DMS79 (cell line): ENCODE measurements around the gene MRPS2.
"Not testable (repeated sequence)": the region's sequence is repeated elsewhere in the genome, so short reads cannot be mapped to it uniquely, and the experiment has no call there.

ENCODE experiments used
- DNase-seq: peaks from one replicate; lab custom pipeline; 2025; lab: John Stamatoyannopoulos, UW

MRPS2 gene

DNA sequence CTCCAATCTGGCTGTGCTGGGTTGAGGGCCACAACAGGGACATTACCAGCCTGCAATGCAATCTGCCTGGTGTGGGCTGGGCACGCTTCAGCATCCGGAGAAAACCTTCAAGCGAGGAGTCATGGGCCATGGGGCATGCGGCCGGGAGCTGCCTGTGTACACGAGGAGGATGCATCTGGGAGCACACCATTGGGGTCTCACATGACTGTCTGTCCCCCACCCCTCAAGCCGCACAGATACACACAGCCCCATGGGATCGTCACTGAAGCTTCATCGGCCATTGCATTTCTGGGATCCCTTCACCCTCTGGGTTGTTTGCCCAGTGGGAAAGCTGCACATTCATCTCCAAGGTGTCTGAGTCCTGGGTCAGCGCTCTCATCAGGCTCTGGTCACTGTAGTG is 30.6 kb downstream of the MRPS2 start:
- DNase-seq: no peak

DNA sequence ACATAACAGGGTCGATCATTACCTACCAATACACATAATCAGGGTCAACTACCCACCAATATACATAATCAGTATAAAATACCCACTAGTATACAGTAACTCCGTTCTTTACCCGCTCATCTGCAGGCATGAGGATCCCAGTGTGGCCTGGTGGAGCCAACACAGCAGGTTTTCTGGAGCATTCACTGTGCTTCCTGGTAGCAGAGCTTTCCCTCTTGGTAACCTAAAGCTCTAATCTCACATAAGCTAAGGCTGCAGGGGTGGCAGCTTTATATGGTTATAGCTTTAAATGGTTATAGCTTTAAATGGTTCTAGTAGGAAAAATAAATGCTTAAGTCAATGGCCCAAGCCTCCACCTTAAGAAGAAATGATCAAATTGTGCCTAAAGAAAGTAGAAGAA is 32.6 kb downstream of the MRPS2 start:
- DNase-seq: no peak

DNA sequence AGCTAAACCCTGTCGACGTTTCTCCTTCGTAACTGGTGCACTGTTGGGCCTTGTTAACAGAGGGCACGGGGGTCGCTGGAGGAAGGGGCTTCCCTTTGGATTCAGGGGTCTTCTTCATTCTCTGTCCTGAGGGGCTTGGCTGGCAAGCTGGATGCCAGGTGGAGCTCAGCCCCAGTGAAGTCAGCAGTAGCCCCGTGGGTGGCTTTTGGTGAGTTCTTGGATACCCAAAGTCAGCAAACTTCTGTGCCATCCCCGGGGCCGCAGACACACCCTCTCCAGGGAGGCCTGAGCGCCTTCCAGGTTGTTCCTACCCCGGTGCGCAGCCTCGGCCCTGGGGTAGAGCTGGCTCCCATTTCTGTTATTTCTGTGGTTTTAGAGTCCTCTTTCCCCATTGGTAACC is 33.2 kb downstream of the MRPS2 start:
- DNase-seq: no peak

DNA sequence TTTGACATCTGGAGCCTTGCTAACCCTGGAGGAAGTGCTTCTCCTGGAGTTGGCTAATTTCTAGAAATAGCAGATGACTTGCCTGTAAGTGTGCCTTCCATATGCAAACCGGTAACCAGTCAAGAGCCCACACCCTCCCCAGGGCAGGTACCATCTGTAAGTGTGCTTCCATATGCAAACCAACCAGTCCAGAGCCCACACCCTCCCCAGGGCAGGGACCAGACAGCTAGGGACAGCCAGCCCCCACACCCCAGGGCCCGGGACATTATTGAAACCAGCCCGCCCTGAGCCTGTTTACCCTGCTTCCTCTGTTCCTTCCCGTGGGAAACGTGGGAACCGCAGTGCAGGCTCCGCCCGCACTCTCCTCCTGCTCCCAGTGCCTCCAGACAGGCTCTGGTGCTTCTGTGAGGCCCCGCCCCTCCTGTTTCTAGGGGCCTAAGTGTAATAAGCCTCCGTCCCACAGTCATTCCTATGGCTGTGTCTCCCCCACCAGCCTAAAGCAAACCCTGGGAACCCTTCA is 33.8 kb downstream of the MRPS2 start:
- not testable (repeated sequence) for DNase-seq

DNA sequence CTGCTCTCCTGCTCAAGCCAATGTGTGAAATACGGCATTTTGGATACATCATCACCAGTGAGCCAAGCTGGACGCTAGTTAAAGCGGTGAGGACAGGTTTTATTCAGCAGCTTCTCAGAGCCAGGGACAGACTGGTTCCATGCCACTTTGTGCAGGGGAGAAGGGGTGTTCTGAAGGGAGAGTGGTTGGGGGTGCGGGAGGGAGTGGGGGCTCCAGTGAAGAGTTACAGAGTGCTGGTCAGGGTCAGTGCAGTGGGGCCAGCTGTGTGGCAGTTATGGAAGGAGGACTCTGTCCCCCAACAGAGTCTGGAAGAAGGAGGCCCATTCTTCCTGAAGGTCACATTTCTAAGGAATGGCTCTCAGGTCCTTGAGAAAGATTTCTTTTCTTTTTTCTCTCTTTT is 34.3 kb downstream of the MRPS2 start:
- DNase-seq: not testable (repeated sequence)

DNA sequence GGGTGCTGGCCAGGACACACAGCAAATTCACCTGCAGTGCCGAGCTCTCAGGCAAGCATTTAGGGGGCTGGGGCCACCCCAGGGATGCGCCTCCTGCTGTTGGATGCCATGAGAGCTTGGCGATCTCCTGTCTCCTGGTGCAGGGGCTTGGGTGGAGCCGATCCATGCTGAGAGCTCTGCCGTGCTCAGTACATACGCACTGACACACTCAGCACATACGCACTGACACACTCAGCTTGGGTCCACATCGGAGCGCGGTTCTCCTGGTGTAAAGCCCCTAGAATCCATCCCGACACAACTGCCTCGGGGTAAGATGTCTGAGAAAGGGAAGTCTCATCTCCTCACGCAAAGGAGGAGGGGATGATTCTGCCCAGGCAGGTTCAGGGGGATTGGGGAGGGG is 35.1 kb downstream of the MRPS2 start:
- not testable (repeated sequence) for DNase-seq

DNA sequence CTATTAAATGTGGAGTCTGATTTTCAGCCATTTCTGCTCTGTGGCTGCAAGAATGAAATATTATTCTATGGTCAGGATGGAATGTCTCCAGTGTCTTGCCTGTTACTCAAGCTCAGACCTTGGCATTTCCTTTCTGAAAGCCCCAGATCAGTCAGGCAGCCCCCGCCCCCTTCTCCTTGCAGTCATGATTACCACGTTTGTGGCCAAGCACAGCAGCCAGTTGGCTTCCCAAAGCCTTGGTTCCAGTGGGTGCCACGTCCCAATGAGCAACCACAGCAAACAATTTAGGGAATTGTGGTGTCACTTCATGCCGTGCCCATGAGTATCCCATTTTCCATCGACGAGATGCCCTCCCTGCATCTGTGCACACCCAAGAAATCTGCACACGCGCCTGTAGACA is 35.7 kb downstream of the MRPS2 start:
- DNase-seq: no peak

DNA sequence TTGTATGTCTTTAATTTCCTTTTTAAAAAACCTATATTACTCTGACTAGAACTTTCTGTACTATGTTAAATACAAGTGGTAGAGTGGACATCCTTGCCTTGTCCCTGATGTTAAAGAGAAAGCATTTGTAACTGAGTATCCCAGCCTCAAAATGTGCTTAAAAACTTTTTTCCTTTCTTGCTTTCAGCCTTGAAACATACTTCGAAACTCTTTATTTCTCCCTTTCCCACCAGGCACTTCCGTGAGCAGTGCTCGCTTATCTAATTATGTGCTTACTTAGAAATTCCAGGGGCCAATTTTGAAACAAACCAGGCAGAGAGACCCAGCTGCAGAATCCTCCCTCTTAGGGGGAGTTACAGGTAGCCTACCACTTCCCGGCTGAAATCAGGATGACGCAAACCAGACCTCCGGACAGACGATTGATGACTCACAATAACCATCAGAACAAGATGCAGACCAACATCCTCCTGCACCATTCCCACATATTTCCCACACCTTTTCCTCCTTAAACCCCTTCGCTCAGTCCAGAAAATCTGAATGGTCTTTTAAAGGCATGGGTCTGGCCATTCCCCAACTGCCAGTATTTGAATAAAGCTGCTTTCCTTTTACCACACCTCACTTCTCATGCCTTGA is 42.9 kb downstream of the MRPS2 start:
- peak; percentile 5 for DNase-seq

DNA sequence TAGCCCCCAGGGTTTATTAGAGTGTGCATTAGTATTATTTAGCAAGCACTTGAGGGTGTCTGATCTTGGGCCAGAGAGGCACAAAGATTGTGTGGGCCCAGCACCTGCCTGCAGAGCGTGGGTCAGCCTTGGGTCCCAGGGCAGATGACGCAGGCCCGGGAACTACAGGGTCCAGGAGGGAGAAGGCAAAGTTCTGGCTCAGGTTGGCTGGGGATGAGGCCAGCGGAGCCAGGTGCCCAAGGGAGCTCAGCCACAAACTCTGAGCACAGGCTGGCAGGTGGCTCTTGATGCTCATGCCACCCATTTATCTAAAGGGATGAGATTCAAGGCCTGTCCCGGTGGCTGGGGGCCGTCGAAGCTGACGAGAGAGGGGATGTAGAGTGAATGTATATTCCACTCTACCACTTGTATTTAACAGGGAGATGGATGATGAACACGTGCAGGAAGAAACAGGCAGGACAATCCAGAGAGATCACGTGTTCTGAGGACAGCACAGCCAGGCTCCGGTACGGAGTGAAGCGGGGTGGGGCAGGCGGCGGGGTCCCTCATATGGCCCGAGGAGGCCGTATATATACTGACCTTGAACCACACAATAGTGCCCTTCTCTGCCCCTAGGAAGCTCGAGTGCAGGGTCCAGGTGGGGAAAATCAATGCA is 44.6 kb downstream of the MRPS2 start:
- peak; percentile 51 for DNase-seq

DNA sequence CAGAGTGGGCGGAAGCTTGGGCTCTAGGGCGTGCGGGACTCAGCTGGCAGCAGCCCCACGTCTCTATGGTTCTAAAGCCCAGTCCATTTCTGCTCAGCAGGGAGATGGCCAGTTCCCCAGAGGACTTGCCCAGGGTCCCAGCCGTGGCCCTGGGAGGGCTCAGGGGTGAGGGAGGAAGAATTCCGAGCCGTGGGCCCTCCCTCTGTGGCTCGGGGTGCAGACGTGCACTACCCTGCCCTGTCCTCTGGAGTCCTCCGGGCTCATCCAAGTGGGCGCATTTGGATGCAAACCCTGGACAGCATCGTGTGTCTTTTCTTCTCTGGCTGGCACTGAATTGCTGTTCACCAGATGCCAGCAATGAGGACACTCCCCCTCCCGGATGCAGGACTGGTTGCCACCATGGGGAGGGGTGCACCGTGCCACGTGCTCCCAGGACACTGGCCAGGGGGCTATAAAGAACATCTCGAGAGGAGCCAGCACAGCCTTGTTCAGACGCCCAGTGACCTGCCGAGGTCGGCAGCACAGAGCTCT is 45.2 kb downstream of the MRPS2 start, which contains the start of gene OBP2A:
Gene OBP2A (plus strand): TSS at position 481 of the 531 bp plus-strand sequence. CDS start 55 bp downstream, outside the sequence.
- not testable (repeated sequence) for DNase-seq

DNA sequence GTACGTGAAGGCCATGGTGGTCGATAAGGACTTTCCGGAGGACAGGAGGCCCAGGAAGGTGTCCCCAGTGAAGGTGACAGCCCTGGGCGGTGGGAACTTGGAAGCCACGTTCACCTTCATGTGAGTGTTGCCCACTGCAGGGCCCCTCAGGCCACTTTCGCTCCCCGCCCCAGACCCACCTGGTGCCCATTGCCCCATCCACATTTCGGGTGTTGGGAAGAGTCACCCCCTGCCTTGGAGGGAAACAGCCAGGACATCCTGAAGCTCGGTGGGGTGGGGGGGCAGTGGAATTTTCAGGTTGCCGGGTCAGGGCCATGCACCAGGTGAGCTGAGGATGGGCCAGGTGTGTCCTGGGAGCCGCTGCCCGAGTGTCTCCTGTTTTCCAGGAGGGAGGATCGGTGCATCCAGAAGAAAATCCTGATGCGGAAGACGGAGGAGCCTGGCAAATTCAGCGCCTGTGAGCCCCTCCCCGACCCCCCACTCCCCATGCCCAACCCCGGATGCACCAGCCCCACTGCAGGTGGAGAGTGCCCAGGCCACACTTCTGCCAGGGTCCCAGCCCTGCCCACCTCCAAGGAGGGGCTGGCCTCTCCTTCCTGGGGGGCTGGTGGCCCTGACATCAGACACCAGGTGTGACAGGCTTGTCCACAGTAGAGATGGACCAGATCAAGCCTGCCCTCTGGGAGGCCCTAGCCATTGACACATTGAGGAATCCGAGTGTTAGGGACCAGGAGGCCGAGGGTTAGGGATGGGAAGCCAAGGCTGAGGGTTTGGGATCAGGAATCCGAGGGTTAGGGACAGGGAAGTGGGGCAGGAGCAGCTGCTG is 46.5 kb downstream of the MRPS2 start:
- DNase-seq: not testable (repeated sequence)

DNA sequence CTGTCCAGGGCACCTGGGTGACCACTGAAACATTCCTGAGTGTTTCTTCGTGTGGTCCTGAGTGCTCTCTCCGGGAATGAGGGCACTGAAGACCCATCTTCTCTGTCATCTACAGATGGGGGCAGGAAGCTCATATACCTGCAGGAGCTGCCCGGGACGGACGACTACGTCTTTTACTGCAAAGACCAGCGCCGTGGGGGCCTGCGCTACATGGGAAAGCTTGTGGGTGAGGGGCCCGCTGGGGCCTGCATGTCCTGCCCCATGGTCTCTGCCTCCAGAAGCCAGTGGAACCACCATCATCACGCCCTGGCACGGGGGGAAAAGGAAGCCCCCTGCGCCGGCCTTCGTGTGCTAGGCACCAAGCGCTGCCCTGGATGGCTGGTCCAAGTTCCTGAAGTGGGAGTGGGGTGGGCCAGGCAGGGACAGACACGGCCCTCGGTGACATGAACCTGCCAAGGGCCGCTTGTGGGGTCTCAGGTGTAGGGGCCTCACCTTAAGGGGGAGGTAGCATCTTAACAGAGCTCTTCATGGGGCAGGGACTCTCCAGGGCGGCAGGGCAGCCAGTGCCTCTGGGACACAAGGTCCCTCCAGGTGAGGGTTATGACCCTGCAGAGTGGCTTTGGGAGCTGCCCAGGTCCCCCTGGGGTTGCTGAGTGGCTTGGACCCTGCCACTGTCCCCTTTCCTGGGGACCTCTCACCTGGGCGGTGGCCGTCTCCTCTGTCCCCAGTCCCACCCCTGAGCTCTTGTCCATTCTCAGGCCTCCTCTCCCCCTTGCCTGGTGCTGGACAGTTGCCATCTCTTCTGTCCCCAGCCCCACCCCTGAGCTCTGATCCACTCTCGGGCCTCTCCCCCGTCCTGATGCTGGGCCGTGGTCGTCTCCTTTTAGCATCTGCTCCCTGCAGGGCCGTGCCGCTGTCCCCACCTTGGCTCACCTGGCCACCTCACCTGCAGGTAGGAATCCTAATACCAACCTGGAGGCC is 47.6 kb downstream of the MRPS2 start:
- DNase-seq: no peak

DNA sequence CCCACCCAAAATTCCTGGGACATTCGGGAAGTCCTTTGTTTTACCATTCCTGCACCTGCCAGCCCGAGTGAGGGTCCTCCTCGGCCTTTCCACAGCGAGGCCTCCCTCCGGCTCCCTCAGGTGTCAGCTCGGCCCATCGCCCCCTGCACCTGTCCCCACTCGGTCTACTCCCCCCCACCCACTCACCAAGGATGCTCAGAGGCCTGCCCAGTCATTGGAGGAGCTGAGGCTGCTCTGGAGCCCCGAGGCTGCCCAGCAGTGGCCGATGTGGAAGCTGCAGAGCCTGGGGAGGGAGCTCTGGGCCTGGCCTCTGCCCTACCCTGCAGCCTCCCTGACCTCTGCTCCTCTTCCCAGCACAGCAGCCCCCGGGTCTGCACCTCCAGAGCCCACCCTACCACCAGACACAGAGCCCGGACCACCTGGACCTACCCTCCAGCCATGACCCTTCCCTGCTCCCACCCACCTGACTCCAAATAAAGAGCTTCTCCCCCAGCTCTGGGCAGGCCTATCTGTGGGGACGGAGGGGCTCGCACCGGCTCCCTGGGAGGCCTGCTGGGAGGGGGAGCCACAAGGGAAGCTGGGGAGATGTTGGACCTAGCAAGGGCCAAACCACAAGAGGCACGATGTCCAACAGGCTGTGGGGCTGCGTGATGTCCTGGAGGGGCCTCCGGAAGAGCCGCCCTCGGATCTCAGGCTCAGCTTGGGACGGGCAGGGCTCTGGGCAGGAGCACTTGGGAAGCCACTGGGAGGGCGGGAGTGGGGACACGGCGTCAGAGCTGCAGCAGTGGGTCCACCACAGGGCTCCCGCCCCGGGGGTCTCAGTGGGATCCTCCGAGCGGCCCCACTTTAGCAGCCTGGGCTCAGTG is 49.2 kb downstream of the MRPS2 start:
- not testable (repeated sequence) for DNase-seq

DNA sequence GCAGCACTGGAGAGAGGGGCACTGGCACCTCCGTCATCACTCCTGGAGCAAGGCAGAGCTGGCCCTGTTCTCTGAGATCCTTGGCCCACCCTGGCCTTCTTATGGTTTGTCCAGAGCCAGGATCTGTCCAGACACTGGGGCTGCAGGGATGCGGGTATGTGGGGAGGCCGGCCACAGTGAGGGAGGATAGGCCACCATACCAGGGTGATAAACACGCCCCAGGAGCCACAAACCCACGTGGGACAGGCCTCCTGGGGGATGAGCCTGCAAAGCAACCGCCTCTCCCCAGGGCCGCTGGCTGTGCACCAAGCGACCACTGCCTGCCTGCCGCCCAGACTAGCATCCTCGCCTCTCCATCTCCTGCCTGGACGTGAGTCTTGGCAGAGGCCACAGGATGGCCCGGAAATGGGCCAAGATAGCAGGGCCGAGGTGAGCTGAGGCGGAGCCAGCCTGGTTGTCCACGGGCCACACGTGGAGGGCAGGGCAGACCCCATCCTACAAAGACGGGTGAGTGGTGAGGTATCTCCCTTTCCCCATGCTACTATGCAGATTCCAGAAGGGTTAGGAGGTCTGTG is 49.9 kb downstream of the MRPS2 start:
- no peak for DNase-seq

DNA sequence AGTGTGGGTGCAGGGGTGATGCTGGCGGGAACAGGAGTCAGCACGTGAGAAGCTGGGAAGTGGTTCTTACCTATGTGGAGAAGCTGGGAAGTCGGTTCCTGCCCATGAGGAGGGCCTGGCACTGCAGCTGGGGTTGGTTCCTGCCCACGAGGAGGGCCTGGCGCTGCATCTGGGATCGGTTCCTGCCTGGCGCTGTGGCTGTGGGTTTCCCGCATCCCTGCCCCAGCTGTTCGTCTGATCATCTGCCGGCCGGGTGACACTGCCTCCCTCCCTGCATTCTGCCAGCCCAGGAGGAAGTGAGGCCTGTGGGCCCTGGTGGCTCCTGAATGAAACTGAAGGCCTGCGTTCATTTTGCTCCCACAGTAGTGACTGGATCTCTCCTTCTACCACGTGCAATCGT is 50.5 kb downstream of the MRPS2 start:
- DNase-seq: no peak

DNA sequence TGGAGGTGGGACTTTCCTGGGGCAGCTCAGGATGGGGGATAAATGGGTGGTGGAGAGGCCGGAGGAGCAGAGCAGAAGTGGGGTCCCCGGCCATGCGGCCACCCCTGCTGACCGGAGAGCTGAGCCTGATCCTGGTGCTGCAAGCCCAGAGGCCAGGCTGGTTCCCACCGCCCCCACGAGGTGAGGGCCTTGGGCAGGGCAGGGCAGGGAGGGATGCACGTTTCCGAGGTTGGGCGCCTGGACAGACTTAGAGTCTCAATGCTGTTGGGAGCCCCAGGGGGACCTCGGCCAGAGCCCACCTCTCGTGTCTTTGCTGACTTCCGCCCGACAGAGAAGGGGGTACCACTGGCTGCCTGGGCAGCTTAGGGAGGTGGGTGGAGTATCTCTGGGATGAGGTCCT is 51.0 kb downstream of the MRPS2 start:
- no peak for DNase-seq

DNA sequence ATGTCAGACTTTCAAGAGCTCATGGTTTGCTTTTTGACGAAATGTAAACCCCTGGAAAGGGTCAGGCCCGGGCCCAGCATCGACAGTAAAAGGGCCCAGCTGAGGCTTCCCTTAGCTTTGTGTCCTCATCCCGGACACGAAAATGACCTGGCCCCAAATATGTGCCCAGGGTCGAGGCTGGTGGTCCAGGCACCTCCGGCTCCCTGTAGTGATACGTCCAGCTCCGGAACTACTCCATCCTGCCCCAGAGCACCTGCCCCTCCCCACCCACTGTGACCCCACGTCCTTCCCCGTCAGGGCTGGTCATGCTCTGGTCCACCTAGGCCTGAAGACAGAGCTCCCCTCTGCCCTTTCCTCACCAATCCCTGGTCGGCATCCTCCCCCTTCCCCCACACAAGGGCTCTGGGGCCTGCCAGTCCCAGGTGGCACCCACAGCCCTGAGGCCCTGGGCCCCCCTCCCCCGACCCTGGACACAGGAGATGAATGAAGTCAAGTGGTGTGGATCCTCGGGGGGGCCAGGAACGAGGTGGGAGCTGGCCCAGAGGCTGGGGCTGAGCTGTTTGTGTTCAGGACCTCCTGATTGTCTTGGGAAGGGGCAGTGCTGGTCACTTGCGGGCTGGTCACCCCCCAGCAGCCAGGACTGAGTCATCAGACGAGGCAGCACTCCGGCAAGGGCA is 51.7 kb downstream of the MRPS2 start:
- no peak for DNase-seq

DNA sequence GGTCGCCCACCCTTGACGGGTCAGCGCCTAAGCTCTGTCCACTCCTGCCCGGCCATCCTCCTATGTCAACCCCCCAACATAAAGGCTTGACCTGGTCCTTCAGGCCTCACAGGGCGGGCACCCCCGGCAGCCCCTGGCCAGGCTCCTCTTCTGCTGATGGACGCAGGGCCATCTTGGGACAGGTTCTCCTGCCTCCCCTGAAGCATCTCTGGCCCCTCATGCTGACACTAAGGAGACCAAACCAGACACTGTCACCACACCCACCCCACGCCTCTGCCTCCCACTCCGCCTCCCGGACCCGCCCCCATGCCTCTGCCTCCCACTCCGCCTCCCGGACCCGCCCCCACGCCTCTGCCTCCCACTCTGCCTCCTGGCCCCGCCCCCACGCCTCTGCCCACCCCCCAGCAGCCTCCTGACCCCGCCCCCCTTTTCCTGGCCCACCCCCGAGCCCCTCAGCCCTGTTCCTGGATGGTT is 52.3 kb downstream of the MRPS2 start:
- no peak for DNase-seq
